Liver (tissue), 3 donors: ENCODE data around the gene SSRP1.

Experiments used
- CTCF ChIP-seq: fragments of 150-350 bp; IDR thresholded peaks from 2 replicates; pipeline ENCODE4 v1.5.1; 2017; ENCODE audit warnings: improper control_type of control experiment, low read depth, low read length; ENCODE audit not compliant: missing input control
- MAX ChIP-seq: IDR thresholded peaks from 2 replicates; pipeline ENCODE4 v1.6.1; 2016; ENCODE audit warnings: antibody characterized with exemption
- TAF1 ChIP-seq: conservative IDR thresholded peaks from 2 replicates; pipeline ENCODE4 v1.6.1; 2016; ENCODE audit warnings: antibody characterized with exemption, mild to moderate bottlenecking
- YY1 ChIP-seq: IDR thresholded peaks from 2 replicates; pipeline ENCODE4 v1.6.1; 2016; ENCODE audit warnings: antibody characterized with exemption, mild to moderate bottlenecking
- TF ChIP-seq, protein P1 (sequence below): IDR thresholded peaks from 2 replicates; pipeline ENCODE4 v1.6.1; 2016; ENCODE audit warnings: antibody characterized with exemption
- donor health status: healthy.
- donor health status: healthy.

DNA sequence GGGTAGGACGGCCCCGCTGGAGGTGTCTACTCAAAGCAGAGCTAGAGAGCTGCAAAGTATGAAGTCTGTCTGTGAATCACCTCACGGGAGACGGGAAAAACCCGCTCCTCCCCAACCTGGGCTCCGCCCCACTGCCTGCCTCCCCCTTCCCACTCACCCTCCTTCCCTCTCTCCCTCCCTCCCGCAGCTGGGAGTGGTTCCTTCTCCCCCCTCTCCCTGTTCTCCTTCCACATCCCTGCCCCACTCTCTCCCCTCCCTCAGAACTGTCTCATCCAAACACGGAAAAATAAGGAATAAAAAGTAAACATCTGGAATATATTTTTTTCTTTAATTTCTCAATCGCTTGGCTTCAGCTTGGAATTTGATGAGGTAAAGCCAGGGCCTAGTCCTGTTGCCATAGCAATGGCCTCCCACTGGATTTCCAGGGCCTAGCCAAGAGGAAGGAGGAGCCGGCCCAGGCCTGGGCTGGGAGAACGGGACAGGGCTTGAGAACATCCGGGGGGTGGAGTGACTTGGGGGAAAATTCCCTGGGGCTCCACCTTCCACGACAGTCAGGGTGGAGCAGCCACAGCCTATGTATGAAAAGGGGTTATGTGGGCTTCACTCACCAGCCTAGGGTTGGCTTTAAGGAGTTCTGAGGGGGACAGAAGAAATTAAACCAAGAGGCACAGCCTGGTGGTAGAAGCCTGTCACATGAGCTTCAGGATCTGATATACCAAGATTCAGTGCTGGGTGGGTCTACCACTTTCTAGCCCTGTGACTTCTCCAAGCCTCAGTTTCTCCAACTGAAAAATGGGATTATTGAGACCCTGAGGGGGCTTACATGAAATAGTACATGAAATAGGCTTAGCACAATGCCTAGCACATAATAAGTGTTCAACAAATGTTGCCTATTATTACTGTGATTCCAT, 13.2 kb downstream of the SSRP1 start:
- TF ChIP-seq CTCF = no peak
- peak; percentile 9 for TF ChIP-seq MAX
- TF ChIP-seq, protein P1, sequence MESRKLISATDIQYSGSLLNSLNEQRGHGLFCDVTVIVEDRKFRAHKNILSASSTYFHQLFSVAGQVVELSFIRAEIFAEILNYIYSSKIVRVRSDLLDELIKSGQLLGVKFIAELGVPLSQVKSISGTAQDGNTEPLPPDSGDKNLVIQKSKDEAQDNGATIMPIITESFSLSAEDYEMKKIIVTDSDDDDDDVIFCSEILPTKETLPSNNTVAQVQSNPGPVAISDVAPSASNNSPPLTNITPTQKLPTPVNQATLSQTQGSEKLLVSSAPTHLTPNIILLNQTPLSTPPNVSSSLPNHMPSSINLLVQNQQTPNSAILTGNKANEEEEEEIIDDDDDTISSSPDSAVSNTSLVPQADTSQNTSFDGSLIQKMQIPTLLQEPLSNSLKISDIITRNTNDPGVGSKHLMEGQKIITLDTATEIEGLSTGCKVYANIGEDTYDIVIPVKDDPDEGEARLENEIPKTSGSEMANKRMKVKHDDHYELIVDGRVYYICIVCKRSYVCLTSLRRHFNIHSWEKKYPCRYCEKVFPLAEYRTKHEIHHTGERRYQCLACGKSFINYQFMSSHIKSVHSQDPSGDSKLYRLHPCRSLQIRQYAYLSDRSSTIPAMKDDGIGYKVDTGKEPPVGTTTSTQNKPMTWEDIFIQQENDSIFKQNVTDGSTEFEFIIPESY = no peak
- peak; percentile 28 for TF ChIP-seq TAF1
- TF ChIP-seq YY1 = peak; percentile 55
